H9 (cell line): ENCODE measurements around the gene TMEM132C. TPM values are rescaled to one million over a fixed set of nuclear protein-coding genes. Genes with fewer than 3 reads are reported as not detected.

Source experiments
- DNase-seq: peaks from one replicate; pipeline ENCODE4 v3.0.0-alpha.2; 2017
- H2AFZ ChIP-seq: one replicate; pipeline ENCODE4 v1.6.1; 2013; ENCODE audit warnings: mild to moderate bottlenecking, low read length, control low read depth, moderate library complexity
- H2AK5ac ChIP-seq: 2 replicates; pipeline ENCODE4 v1.6.1; 2013; ENCODE audit warnings: low read length, control low read depth, mixed read lengths; ENCODE audit not compliant: insufficient read length
- H2BK120ac ChIP-seq: one replicate; pipeline ENCODE4 v1.6.1; 2013; ENCODE audit warnings: low read depth, mild to moderate bottlenecking, low read length, control low read depth, inconsistent platforms; ENCODE audit not compliant: poor library complexity, severe bottlenecking
- H2BK12ac ChIP-seq: 2 replicates; pipeline ENCODE4 v1.6.1; 2013; ENCODE audit warnings: low read length, control low read depth, mixed read lengths, low read depth; ENCODE audit not compliant: insufficient read length
- H2BK15ac ChIP-seq: 2 replicates; pipeline ENCODE4 v1.6.1; 2013; ENCODE audit warnings: low read depth, low read length, control low read depth
- H2BK20ac ChIP-seq: one replicate; pipeline ENCODE4 v1.6.1; 2013; ENCODE audit warnings: low read depth, mild to moderate bottlenecking, low read length, control low read depth, inconsistent platforms; ENCODE audit not compliant: poor library complexity, severe bottlenecking
- H2BK5ac ChIP-seq: 2 replicates; pipeline ENCODE4 v1.6.1; 2013; ENCODE audit warnings: low read length, control low read depth, mixed read lengths; ENCODE audit not compliant: insufficient read length
- H3K14ac ChIP-seq: 2 replicates; pipeline ENCODE4 v1.6.1; 2013; ENCODE audit warnings: low read length, control low read depth; ENCODE audit not compliant: insufficient read depth
- H3K18ac ChIP-seq: 2 replicates; pipeline ENCODE4 v1.6.1; 2013; ENCODE audit warnings: low read depth, mild to moderate bottlenecking, mixed read lengths, low read length, control low read depth; ENCODE audit not compliant: insufficient read length
- H3K23ac ChIP-seq: 2 replicates; pipeline ENCODE4 v1.6.1; 2013; ENCODE audit warnings: low read length, control low read depth, mixed read lengths, low read depth; ENCODE audit not compliant: insufficient read length
- H3K23me2 ChIP-seq: 2 replicates; pipeline ENCODE4 v1.6.1; 2013; ENCODE audit warnings: low read depth, mild to moderate bottlenecking, mixed read lengths, low read length, control low read depth; ENCODE audit not compliant: insufficient read length, poor library complexity, severe bottlenecking
- H3K27ac ChIP-seq: 2 replicates; pipeline ENCODE4 v1.5.1; 2013; ENCODE audit warnings: low read length, control low read depth, mixed read lengths, low read depth; ENCODE audit not compliant: insufficient read length
- H3K27me3 ChIP-seq: 2 replicates; pipeline ENCODE4 v1.6.1; 2013; ENCODE audit warnings: low read length, control low read depth, inconsistent platforms; ENCODE audit not compliant: insufficient read depth
- H3K4ac ChIP-seq: 2 replicates; pipeline ENCODE4 v1.6.1; 2013; ENCODE audit warnings: low read depth, mild to moderate bottlenecking, control low read depth, inconsistent platforms, low read length, moderate library complexity
- H3K4me1 ChIP-seq: 2 replicates; pipeline ENCODE4 v1.6.1; 2013; ENCODE audit warnings: low read length, control low read depth, inconsistent platforms; ENCODE audit not compliant: insufficient read depth
- H3K4me2 ChIP-seq: 2 replicates; pipeline ENCODE4 v1.6.1; 2013; ENCODE audit warnings: low read length, control low read depth, mixed read lengths; ENCODE audit not compliant: insufficient read length, insufficient read depth
- H3K56ac ChIP-seq: 2 replicates; pipeline ENCODE4 v1.6.1; 2013; ENCODE audit warnings: low read depth, mild to moderate bottlenecking, mixed read lengths, low read length, control low read depth; ENCODE audit not compliant: insufficient read length
- H3K79me1 ChIP-seq: 2 replicates; pipeline ENCODE4 v1.6.1; 2013; ENCODE audit warnings: low read depth, mild to moderate bottlenecking, moderate library complexity, low read length, control low read depth, inconsistent platforms; ENCODE audit not compliant: insufficient read depth, poor library complexity, severe bottlenecking
- H3K79me2 ChIP-seq: 2 replicates; pipeline ENCODE4 v1.6.1; 2013; ENCODE audit warnings: low read length, control low read depth, inconsistent platforms; ENCODE audit not compliant: insufficient read depth
- H3K9ac ChIP-seq: 2 replicates; pipeline ENCODE4 v1.6.1; 2013; ENCODE audit warnings: low read length, control low read depth, mixed read lengths; ENCODE audit not compliant: insufficient read length; ENCODE audit errors: extremely low read depth
- H3K9me3 ChIP-seq: one replicate; pipeline ENCODE4 v1.6.1; 2013; ENCODE audit warnings: low read depth, low read length, inconsistent platforms; ENCODE audit not compliant: control insufficient read depth
- H3T11ph ChIP-seq: one replicate; pipeline ENCODE4 v1.6.1; 2013; ENCODE audit warnings: mild to moderate bottlenecking, low read length, control low read depth, inconsistent platforms
- H4K20me1 ChIP-seq: one replicate; pipeline ENCODE4 v1.6.1; 2013; ENCODE audit not compliant: control insufficient read depth, insufficient read length, insufficient read depth
- H4K5ac ChIP-seq: 2 replicates; pipeline ENCODE4 v1.6.1; 2013; ENCODE audit warnings: low read depth, mild to moderate bottlenecking, mixed read lengths, low read length, control low read depth; ENCODE audit not compliant: insufficient read length
- H4K8ac ChIP-seq: replicated peaks from 2 replicates; pipeline ENCODE4 v1.6.1; 2013; ENCODE audit warnings: low read length, control low read depth, mixed read lengths, low read depth; ENCODE audit not compliant: insufficient read length
- H4K91ac ChIP-seq: 2 replicates; pipeline ENCODE4 v1.6.1; 2013; ENCODE audit warnings: low read depth, mild to moderate bottlenecking, moderate library complexity, mixed read lengths, low read length, control low read depth; ENCODE audit not compliant: insufficient read length
- H3K27ac Mint-ChIP-seq, 3 experiments: 2 replicates in 2 of 3; 3 replicates in 1 of 3; pipeline ENCODE4 v1.8.0; 2020 to 2021; ENCODE audit warnings: mixed read lengths in 3 of 3, mild to moderate bottlenecking in 1 of 3, moderate library complexity in 1 of 3
- H3K27me3 Mint-ChIP-seq: 2 replicates; pipeline ENCODE4 v1.8.0; 2021; ENCODE audit warnings: low read depth, mild to moderate bottlenecking, moderate library complexity, mixed read lengths
- H3K36me3 Mint-ChIP-seq, 3 experiments: 2 replicates in 2 of 3; 3 replicates in 1 of 3; pipeline ENCODE4 v1.8.0; 2020 to 2021; ENCODE audit warnings: low read depth in 3 of 3, mixed read lengths in 3 of 3; ENCODE audit not compliant: insufficient read depth in 1 of 3
- H3K4me1 Mint-ChIP-seq, 2 experiments: 2 replicates each; pipeline ENCODE4 v1.8.0; 2020; ENCODE audit warnings: mixed read lengths in 2 of 2
- H3K4me3 Mint-ChIP-seq, 2 experiments: 2 replicates in 1 of 2; 3 replicates in 1 of 2; pipeline ENCODE4 v1.8.0; 2020 to 2021; ENCODE audit warnings: mild to moderate bottlenecking in 2 of 2, mixed read lengths in 2 of 2, moderate library complexity in 1 of 2
- H3K9me3 Mint-ChIP-seq, 2 experiments: 2 replicates in 1 of 2; 3 replicates in 1 of 2; pipeline ENCODE4 v1.8.0; 2020; ENCODE audit warnings: mild to moderate bottlenecking in 2 of 2, mixed read lengths in 2 of 2, moderate library complexity in 1 of 2
- CTCF ChIP-seq: fragments of 200-600 bp; sonication (generic); conservative IDR thresholded peaks from 3 replicates; pipeline ENCODE4 v1.8.0; 2021; ENCODE audit warnings: antibody characterized with exemption, mild to moderate bottlenecking
- WGBS: extraction: QIAGEN DNeasy Blood & Tissue Kit; methylation state at CpG from one replicate; pipeline ENCODE4 v1.1.7; 2013; ENCODE audit warnings: missing lambda C conversion rate, low lambda C conversion rate, mixed read lengths; ENCODE audit not compliant: insufficient read length; ENCODE audit errors: extremely low coverage; 5-methylcytosine and 5-hydroxymethylcytosine counted together
- total RNA-seq: library from RNA; stranded (reverse); gene quantifications from 2 replicates; pipeline ENCODE4 v1.2.1, GENCODE V29; 2021

The TMEM132C gene
- total RNA-seq, 1 experiment from 2014 or later, result 0.22 TPM

- peak overlapping the region; percentile 44 to 83 (median 74); a peak in 5 of 7 replicates for H3K27ac Mint-ChIP-seq
- Histone ChIP-seq H2BK15ac (no peak overlapping the region), H3K79me1 (no peaks in the 10 kb centered on the region), H2AK5ac (no peak overlapping the region), H4K8ac (no peak overlapping the region), H3K9me3 (no peaks in the 10 kb centered on the region), H3K4me2 (no peak overlapping the region), H2AFZ (no peak overlapping the region), H3K23me2 (no peaks in the 10 kb centered on the region), H3K79me2 (no peaks in the 10 kb centered on the region), H3K4me1 (peaks cover 13% of the 10 kb centered on the region; the same call in 1 of the 2 replicates), H4K5ac (no peak overlapping the region), H2BK5ac (no peak overlapping the region), H2BK20ac (no peak overlapping the region), H4K20me1 (no peaks in the 10 kb centered on the region), H3T11ph (no peak overlapping the region), H4K91ac (peak overlapping the region; percentile 53), H2BK12ac (no peak overlapping the region), H3K27ac (no peak overlapping the region), H3K14ac (no peak overlapping the region), H2BK120ac (no peak overlapping the region), H3K9ac (no peak overlapping the region), H3K4ac (no peak overlapping the region), H3K23ac (no peak overlapping the region), H3K56ac (no peak overlapping the region), H3K18ac (no peak overlapping the region), H3K27me3 (no peaks in the 10 kb centered on the region)
- no peak for DNase-seq
- H3K4me3 Mint-ChIP-seq, result no peak overlapping the region
- H3K9me3 Mint-ChIP-seq, result no peaks in the 10 kb centered on the region; a peak in 1 of 5 replicates
- no peaks in the 10 kb centered on the region; a peak in 1 of 7 replicates for H3K36me3 Mint-ChIP-seq
- no peak for TF ChIP-seq CTCF
- peaks cover 6% of the 10 kb centered on the region for H3K27me3 Mint-ChIP-seq
- no CpG with 5 or more reads among the region's 4 CpGs for WGBS
- H3K4me1 Mint-ChIP-seq, result peaks cover 32 to 34% of the 10 kb centered on the region in 2 experiments
Measured at GRCh38 chr12:128727999-128728398, 461.0 kb downstream of the TMEM132C start.
